Common myeloid progenitor, CD34-positive (primary cell): ENCODE results near the gene SLC6A20.
A peak's percentile ranks its signal among the peaks of the same experiment; 100 is the strongest.

ENCODE experiments used
- CTCF ChIA-PET: fragments of 350-600 bp; sonication (Branson Sonifier 250); formaldehyde crosslinking; loops from one replicate; lab custom pipeline; 2021; ENCODE audit warnings: antibody characterized with exemption; lab: Charles Lee
- POLR2A ChIA-PET: fragments of 350-600 bp; sonication (Branson Sonifier 250); formaldehyde crosslinking; loops from one replicate; lab custom pipeline; 2021; ENCODE audit warnings: antibody characterized with exemption; lab: Charles Lee
- DNase-seq, 3 donors: peaks; one replicate each; pipeline versions ENCODE4 v3.0.0 to v3.0.0-alpha.2; 2013
- H3K27ac ChIP-seq, 2 experiments: 1 replicate in 1 of 2; 2 replicates in 1 of 2; pipeline ENCODE4 v1.7.0; 2013; ENCODE audit warnings: inconsistent platforms in 2 of 2, low read length in 2 of 2, mild to moderate bottlenecking in 2 of 2, low read depth in 1 of 2, moderate library complexity in 1 of 2; ENCODE audit not compliant: severe bottlenecking in 2 of 2, insufficient read depth in 1 of 2, poor library complexity in 1 of 2
- H3K27me3 ChIP-seq, 5 experiments: replicated peaks in 2 of 5; 1 replicate in 3 of 5; 2 replicates in 2 of 5; pipeline versions ENCODE4 v1.6.1 to v1.7.0; 2013; ENCODE audit warnings: low read length in 4 of 5, mild to moderate bottlenecking in 2 of 5, moderate library complexity in 2 of 5, inconsistent platforms in 1 of 5; ENCODE audit not compliant: insufficient read depth in 5 of 5, control insufficient read depth in 4 of 5
- H3K36me3 ChIP-seq, 4 experiments: 1 replicate in 2 of 4; 2 replicates in 2 of 4; pipeline versions ENCODE4 v1.6.1 to v1.7.0; 2013; ENCODE audit warnings: low read length in 3 of 4, control low read depth in 1 of 4, mild to moderate bottlenecking in 1 of 4; ENCODE audit not compliant: control insufficient read depth in 4 of 4, insufficient read depth in 4 of 4
- H3K4me1 ChIP-seq, 4 experiments: 1 replicate in 3 of 4; 2 replicates in 1 of 4; pipeline versions ENCODE4 v1.6.1 to v1.7.1; 2013; ENCODE audit warnings: low read length in 3 of 4, mild to moderate bottlenecking in 3 of 4, control low read depth in 1 of 4, inconsistent platforms in 1 of 4, moderate library complexity in 1 of 4; ENCODE audit not compliant: control insufficient read depth in 4 of 4, insufficient read depth in 4 of 4; ENCODE audit errors: control extremely low read depth in 1 of 4
- H3K4me3 ChIP-seq, 7 experiments: 1 replicate in 4 of 7; 2 replicates in 3 of 7; pipeline versions ENCODE4 v1.5.1 to v1.7.0; 2013; ENCODE audit warnings: mild to moderate bottlenecking in 7 of 7, low read length in 6 of 7, moderate library complexity in 6 of 7, inconsistent platforms in 2 of 7, low read depth in 2 of 7, control low read depth in 1 of 7; ENCODE audit not compliant: insufficient read depth in 4 of 7, control insufficient read depth in 1 of 7; ENCODE audit errors: extremely low read depth in 1 of 7
- H3K9me3 ChIP-seq, 5 experiments: 1 replicate in 4 of 5; 2 replicates in 1 of 5; pipeline versions ENCODE4 v1.6.1 to v1.7.1; 2013; ENCODE audit warnings: low read length in 4 of 5, mild to moderate bottlenecking in 2 of 5, inconsistent platforms in 1 of 5, low read depth in 1 of 5, moderate library complexity in 1 of 5; ENCODE audit not compliant: control insufficient read depth in 4 of 5, insufficient read depth in 2 of 5; ENCODE audit errors: control extremely low read depth in 1 of 5
- WGBS: methylation state at CpG from one replicate; pipeline ENCODE4 v1.1.5; 2013; ENCODE audit not compliant: insufficient coverage; 5-methylcytosine and 5-hydroxymethylcytosine counted together

Gene SLC6A20

DNA sequence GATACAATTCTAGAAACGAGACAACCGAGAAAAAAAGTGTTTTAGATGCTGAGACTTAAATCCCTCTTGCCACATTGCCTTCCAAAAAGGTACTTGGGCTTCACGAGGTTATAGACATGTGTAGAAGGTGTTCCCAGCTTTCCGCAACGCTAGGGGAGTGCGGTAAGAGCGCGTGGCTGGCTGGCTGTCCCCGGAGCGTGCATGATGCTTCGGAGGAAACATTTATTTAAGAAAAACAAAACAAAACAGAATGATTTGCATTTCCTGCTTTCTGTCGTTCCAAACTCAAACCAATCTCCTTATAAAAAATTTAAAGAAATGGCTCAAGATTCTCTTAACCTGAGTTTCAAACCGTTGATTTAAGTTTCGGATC lies 841 bp downstream of the SLC6A20 start:
- WGBS, result 42% methylated on average over 10 of the region's 14 CpGs
- ChIA-PET POLR2A (no interaction called here), CTCF (interaction anchor here (0.6 kb wide), 1 partner anchor 23 kb away, joined by 3 read pairs; no protein-coding TSS in a partner anchor)
- no peak overlapping the region for H3K27ac ChIP-seq
- H3K4me3 ChIP-seq, result peak overlapping the region in 2 of 7 experiments; percentile 63 to 66
- H3K36me3 ChIP-seq, result no peaks in the 10 kb centered on the region
- H3K4me1 ChIP-seq, result peaks cover 0 to 16% (median 14%) of the 10 kb centered on the region in 4 experiments
- no peaks in the 10 kb centered on the region for H3K9me3 ChIP-seq
- H3K27me3 ChIP-seq, result peaks cover 8 to 57% (median 32%) of the 10 kb centered on the region in 5 experiments
- DNase-seq, result peak; percentile 12 to 40 (median 31)

- no peak for DNase-seq
- Histone ChIP-seq H3K4me3 (no peak overlapping the region), H3K4me1 (peaks cover 0 to 16% (median 14%) of the 10 kb centered on the region in 4 experiments), H3K9me3 (peaks cover 0 to 4% (median 0%) of the 10 kb centered on the region in 5 experiments), H3K36me3 (no peaks in the 10 kb centered on the region), H3K27me3 (peaks cover 8 to 55% (median 32%) of the 10 kb centered on the region in 5 experiments), H3K27ac (no peak overlapping the region)
- WGBS, result no CpG with 5 or more reads among the region's 1 CpG
- ChIA-PET POLR2A (no interaction called here), CTCF (no interaction called here)
Observed at GRCh38 chr3:45794660-45795059, 1.7 kb downstream of the SLC6A20 start.

DNA sequence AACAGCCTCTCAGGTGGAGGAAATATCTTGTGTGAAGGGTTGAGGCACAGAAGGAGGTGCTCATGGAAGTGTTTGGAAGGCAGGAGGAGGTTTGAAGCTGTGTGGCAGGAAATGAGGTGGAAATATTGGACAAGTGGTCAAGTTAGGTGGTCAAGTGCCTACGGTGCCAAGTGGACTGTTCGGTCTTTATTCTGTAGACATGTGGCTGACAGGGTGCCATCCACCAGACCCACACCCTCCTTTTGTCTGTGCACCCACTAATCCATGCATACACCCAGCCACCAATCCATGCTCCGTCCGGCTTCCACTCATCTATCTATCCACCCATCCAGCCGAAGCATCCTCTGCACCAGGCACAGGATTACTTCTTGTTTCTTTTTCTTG lies 2.2 kb downstream of the SLC6A20 start:
- Histone ChIP-seq H3K9me3 (peaks cover 0 to 4% (median under 1%) of the 10 kb centered on the region in 5 experiments), H3K27ac (no peak overlapping the region), H3K4me1 (peaks cover 0 to 16% (median 14%) of the 10 kb centered on the region in 4 experiments), H3K36me3 (no peaks in the 10 kb centered on the region), H3K27me3 (peaks cover 8 to 51% (median 30%) of the 10 kb centered on the region in 5 experiments), H3K4me3 (no peak overlapping the region)
- no peak for DNase-seq
- ChIA-PET POLR2A (no interaction called here), CTCF (no interaction called here)
- 97% methylated on average over 3 of the region's 5 CpGs for WGBS

DNA sequence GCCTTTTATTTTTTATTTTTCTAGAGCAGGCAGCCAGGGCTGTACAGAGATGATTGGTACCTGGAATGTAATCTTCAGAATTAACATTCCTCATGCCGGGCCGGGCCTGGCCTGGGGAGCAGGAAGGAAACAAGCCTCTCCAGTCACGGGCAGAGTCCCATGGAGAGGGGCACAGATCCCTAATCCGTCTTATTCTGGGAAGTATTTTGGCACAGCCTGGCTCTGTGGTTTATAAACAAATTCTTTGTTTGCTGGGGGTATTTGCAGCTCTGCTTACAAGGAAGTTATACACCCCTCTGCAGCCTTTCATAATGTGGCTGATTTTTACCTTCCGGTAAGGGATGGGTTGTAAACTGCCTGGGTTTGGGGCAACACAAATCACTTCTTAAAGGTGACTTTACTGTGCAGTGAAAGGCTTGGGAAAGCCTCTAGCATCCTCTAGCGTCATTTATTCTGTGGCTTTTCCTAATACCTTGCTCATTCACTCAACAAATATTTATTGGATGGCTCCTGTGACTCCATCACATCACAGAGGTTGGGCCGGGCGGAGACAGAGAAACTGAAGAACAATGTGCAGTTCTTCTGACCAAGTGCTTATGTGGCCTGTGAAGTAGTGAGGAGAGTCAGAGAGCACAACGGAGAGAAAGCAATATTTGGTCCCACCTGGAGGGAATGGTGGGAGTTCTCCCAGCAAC lies 2.7 kb downstream of the SLC6A20 start:
- H3K27me3 ChIP-seq, result peaks cover 8 to 46% (median 28%) of the 10 kb centered on the region in 5 experiments
- H3K4me3 ChIP-seq, result no peak overlapping the region
- 84% methylated on average over 6 of the region's 9 CpGs for WGBS
- H3K9me3 ChIP-seq, result peaks cover 0 to 4% (median 2%) of the 10 kb centered on the region in 5 experiments
- POLR2A ChIA-PET, result interaction anchor here (0.6 kb wide), 1 partner anchor 157 kb away, joined by 3 read pairs; no protein-coding TSS in a partner anchor
- CTCF ChIA-PET, result interaction anchor here (0.6 kb wide), 1 partner anchor 493 kb away, joined by 3 read pairs; no protein-coding TSS in a partner anchor
- no peak for DNase-seq
- H3K4me1 ChIP-seq, result peaks cover 0 to 16% (median 14%) of the 10 kb centered on the region in 4 experiments
- H3K36me3 ChIP-seq, result no peaks in the 10 kb centered on the region
- no peak overlapping the region for H3K27ac ChIP-seq

DNA sequence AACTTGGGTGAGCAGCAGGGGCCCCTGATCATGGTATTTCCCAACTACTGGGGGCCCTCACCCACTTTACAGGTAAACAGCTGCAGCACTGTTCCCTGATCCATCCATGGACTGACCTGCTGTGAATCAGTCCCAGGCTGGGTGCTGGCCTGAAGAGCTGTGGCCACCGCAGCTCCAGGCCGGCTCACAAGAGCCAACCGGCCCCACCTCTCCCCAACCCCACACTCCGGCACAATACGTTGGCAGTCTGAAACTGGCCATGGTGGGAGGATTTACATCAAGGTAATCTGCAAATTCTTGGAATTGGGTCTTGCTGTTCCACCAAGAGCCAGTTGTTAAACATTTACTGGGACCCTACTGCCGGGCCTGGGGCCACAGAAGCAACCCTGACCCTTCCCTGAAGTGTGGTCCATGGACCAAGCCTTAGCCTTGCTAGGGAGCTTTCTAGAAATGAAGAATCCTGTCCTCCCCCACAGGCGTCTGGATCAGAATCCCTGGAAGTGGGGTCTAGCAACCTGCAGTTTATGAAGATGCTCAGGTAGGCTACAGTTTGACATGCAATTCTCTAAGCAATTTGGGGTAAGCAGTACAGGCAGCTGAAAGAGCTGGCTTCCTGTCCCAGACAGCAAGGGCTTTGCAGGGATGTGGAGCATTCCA lies 3.7 kb downstream of the SLC6A20 start:
- H3K9me3 ChIP-seq, result peaks cover 0 to 4% (median 2%) of the 10 kb centered on the region in 5 experiments
- H3K4me1 ChIP-seq, result peaks cover 0 to 16% (median 14%) of the 10 kb centered on the region in 4 experiments
- DNase-seq, result no peak
- no peak overlapping the region for H3K27ac ChIP-seq
- WGBS, result 91% methylated on average over 1 of the region's 7 CpGs
- POLR2A ChIA-PET, result interaction anchor here (0.6 kb wide), 1 partner anchor 158 kb away, joined by 3 read pairs; no protein-coding TSS in a partner anchor
- H3K4me3 ChIP-seq, result no peak overlapping the region
- peaks cover 3 to 37% (median 28%) of the 10 kb centered on the region in 5 experiments for H3K27me3 ChIP-seq
- H3K36me3 ChIP-seq, result no peaks in the 10 kb centered on the region
- CTCF ChIA-PET, result interaction anchor here (0.6 kb wide), 1 partner anchor 494 kb away, joined by 3 read pairs; no protein-coding TSS in a partner anchor

DNA sequence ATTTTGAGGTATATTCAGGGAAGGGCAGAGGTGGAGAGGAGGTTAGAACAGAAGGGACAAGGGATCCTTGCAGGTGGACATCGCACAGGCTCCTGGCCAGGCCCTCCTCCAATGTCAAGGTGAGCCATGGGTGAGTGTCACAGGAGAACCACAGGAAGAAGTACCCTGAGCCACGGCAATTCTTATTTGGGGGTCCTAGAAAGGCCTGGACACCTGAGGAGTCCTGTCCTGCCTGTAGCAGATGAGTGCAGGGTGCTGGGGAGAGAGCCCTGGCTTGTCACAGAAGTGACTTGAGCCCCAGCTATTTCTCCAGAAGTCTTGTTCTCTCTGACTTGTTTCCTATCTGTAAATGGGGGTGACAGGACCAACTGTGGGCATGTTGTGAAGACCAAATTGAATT lies 4.3 kb downstream of the SLC6A20 start:
- ChIA-PET CTCF (no interaction called here), POLR2A (no interaction called here)
- Histone ChIP-seq H3K27me3 (peaks cover 2 to 32% (median 24%) of the 10 kb centered on the region in 5 experiments), H3K27ac (no peak overlapping the region), H3K9me3 (peaks cover 0 to 4% (median 2%) of the 10 kb centered on the region in 5 experiments), H3K4me1 (peaks cover 0 to 16% (median 14%) of the 10 kb centered on the region in 4 experiments), H3K36me3 (no peaks in the 10 kb centered on the region), H3K4me3 (no peak overlapping the region)
- DNase-seq, result no peak
- WGBS, result 97% methylated on average over 2 of the region's 2 CpGs
